GM12878 (cell line): Measurements from ENCODE around the gene USH2A. TPM values are rescaled to one million over a fixed set of nuclear protein-coding genes. Genes with fewer than 3 reads are reported as not detected.

Experiments
- ATAC-seq: fragments of 200-7000 bp; cut with Tn5 transposase; 3 replicates; pipeline ENCODE4 v1.9.1; 2020; ENCODE audit warnings: mild to moderate bottlenecking, moderate library complexity
- BruUV-seq: library from RNA; stranded (reverse); fragments of 400-500 nt; replicated peaks from 2 replicates; lab custom pipeline; 2021; lab: Mats Ljungman, UMichigan
- CTCF ChIA-PET: fragments of 300-600 bp; sonication (Branson Sonifier 250); formaldehyde crosslinking; extraction: SDS; loops from one replicate; lab custom pipeline; 2021; ENCODE audit warnings: inconsistent platforms; lab: Yijun Ruan, JAX
- POLR2A ChIA-PET: fragments of 350-600 bp; formaldehyde crosslinking; extraction: SDS; loops from one replicate; lab custom pipeline; 2021; ENCODE audit warnings: inconsistent platforms; lab: Charles Lee
- RAD21 ChIA-PET: fragments of 300-600 bp; sonication (Branson Sonifier 250); formaldehyde crosslinking; loops from one replicate; lab custom pipeline; 2023; ENCODE audit warnings: antibody characterized with exemption; ENCODE audit not compliant: unreplicated experiment; lab: Charles Lee
- SMC1A ChIA-PET: fragments of 300-600 bp; sonication (Branson Sonifier 250); formaldehyde crosslinking; loops from one replicate; lab custom pipeline; 2023; ENCODE audit not compliant: unreplicated experiment, uncharacterized antibody; lab: Charles Lee
- DNase-seq: peaks from one replicate; pipeline ENCODE4 v3.0.0-alpha.2; 2011; ENCODE audit warnings: low read depth, low spot score
- FAIRE-seq: peaks from 3 replicates; lab custom pipeline; 2011; peaks lifted over from hg19 to GRCh38; lab: Jason Lieb, UNC
- H2AFZ ChIP-seq: 2 replicates; pipeline ENCODE4 v1.6.0; 2011; ENCODE audit warnings: low read depth, low read length, control low read depth; ENCODE audit not compliant: control insufficient read depth
- H3K27ac ChIP-seq: 2 replicates; pipeline ENCODE4 v1.5.1; 2011; ENCODE audit warnings: control low read depth; ENCODE audit not compliant: control insufficient read depth, insufficient read depth
- H3K27me3 ChIP-seq, 2 experiments: replicated peaks in 1 of 2; 2 replicates each; pipeline versions ENCODE4 v1.6.0 to v1.6.1; 2011; ENCODE audit warnings: low read length in 1 of 2; ENCODE audit not compliant: control insufficient read depth in 2 of 2, insufficient read depth in 2 of 2
- H3K36me3 ChIP-seq, 2 experiments: 2 replicates each; pipeline ENCODE4 v1.5.1; 2011; ENCODE audit warnings: low read length in 1 of 2; ENCODE audit not compliant: control insufficient read depth in 2 of 2, insufficient read depth in 2 of 2
- H3K4me1 ChIP-seq: 2 replicates; pipeline ENCODE4 v1.6.1; 2011; ENCODE audit warnings: mild to moderate bottlenecking, low read length, moderate library complexity, mixed read lengths; ENCODE audit not compliant: control insufficient read depth, insufficient read depth
- H3K4me2 ChIP-seq: 2 replicates; pipeline ENCODE4 v1.6.0; 2011; ENCODE audit warnings: control low read depth; ENCODE audit not compliant: control insufficient read depth, insufficient read depth
- H3K4me3 ChIP-seq: fragments of 200-600 bp; sonication (generic); 2 replicates; pipeline ENCODE4 v1.5.1; 2016
- H3K79me2 ChIP-seq: 2 replicates; pipeline ENCODE4 v1.6.0; 2011; ENCODE audit warnings: low read length; ENCODE audit not compliant: control insufficient read depth, insufficient read depth
- H3K9ac ChIP-seq: 2 replicates; pipeline ENCODE4 v1.8.0; 2011; ENCODE audit warnings: low read length, control low read depth, mixed read lengths; ENCODE audit not compliant: control insufficient read depth, insufficient read depth
- H3K9me3 ChIP-seq: replicated peaks from 3 replicates; pipeline ENCODE4 v1.5.1; 2011; ENCODE audit warnings: mild to moderate bottlenecking, low read length; ENCODE audit not compliant: control insufficient read depth, insufficient read depth
- H4K20me1 ChIP-seq: 2 replicates; pipeline ENCODE4 v1.6.0; 2011; ENCODE audit not compliant: control insufficient read depth, insufficient read depth
- BRCA1 ChIP-seq: IDR thresholded peaks from 2 replicates; pipeline ENCODE4 v1.6.1; 2011; ENCODE audit warnings: low read depth, low read length, improper control_type of control experiment
- CHD2 ChIP-seq: IDR thresholded peaks from 2 replicates; pipeline ENCODE4 v1.6.1; 2011; ENCODE audit warnings: low read depth, low read length, improper control_type of control experiment, borderline replicate concordance
- CHD4 ChIP-seq: fragments of 200-600 bp; sonication (generic); IDR thresholded peaks from 2 replicates; pipeline ENCODE4 v1.6.1; 2016; ENCODE audit warnings: mild to moderate bottlenecking
- FOS ChIP-seq: IDR thresholded peaks from 3 replicates; pipeline ENCODE4 v1.6.1; 2011; ENCODE audit warnings: borderline replicate concordance; ENCODE audit not compliant: insufficient read length; ENCODE audit errors: extremely low read depth
- GABPA ChIP-seq: IDR thresholded peaks from 2 replicates; pipeline ENCODE4 v1.6.1; 2014; ENCODE audit warnings: antibody characterized with exemption, low read depth, mild to moderate bottlenecking, inconsistent platforms
- GATAD2B ChIP-seq: fragments of 450-650 bp; conservative IDR thresholded peaks from 2 replicates; pipeline ENCODE4 v1.6.1; 2017; ENCODE audit warnings: low read depth, mild to moderate bottlenecking, moderate library complexity
- IRF4 ChIP-seq: IDR thresholded peaks from 2 replicates; pipeline ENCODE4 v1.6.1; 2011; ENCODE audit warnings: low read depth, low read length
- MTA2 ChIP-seq: fragments of 450-650 bp; IDR thresholded peaks from 2 replicates; pipeline ENCODE4 v1.6.1; 2016; ENCODE audit warnings: low read depth, mild to moderate bottlenecking, moderate library complexity
- MYB ChIP-seq: fragments of 150-350 bp; IDR thresholded peaks from 2 replicates; pipeline ENCODE4 v1.6.1; 2014; ENCODE audit warnings: mild to moderate bottlenecking, low read depth, low read length, borderline replicate concordance
- POU2F2 ChIP-seq: IDR thresholded peaks from 3 replicates; pipeline ENCODE4 v1.6.1; 2011; ENCODE audit warnings: low read depth, mild to moderate bottlenecking, low read length, borderline replicate concordance
- RB1 ChIP-seq: fragments of 450-650 bp; formaldehyde crosslinking; IDR thresholded peaks from 2 replicates; pipeline ENCODE4 v1.6.1; 2017; ENCODE audit warnings: mild to moderate bottlenecking, borderline replicate concordance
- TCF12 ChIP-seq: IDR thresholded peaks from 2 replicates; pipeline ENCODE4 v1.6.1; 2011; ENCODE audit warnings: low read depth, mild to moderate bottlenecking, low read length
- TCF3 ChIP-seq: IDR thresholded peaks from 2 replicates; pipeline ENCODE4 v1.6.1; 2012; ENCODE audit warnings: low read depth, mild to moderate bottlenecking, low read length, borderline replicate concordance; ENCODE audit not compliant: insufficient read depth
- WGBS: methylation state at CpG from one replicate; pipeline ENCODE4 v1.1.6; 2016; ENCODE audit warnings: low lambda C conversion rate; ENCODE audit not compliant: insufficient replicate concordance, insufficient coverage; ENCODE audit errors: missing lambda C conversion rate; 5-methylcytosine and 5-hydroxymethylcytosine counted together
- in situ Hi-C: fragments of 300-500 bp; cut with MboI; formaldehyde crosslinking; loops from 9 replicates; pipeline ENCODE4 v1.14.3; 2018; ENCODE audit warnings: mixed read lengths
- intact Hi-C: fragments of 100-400 bp; cut with micrococcal nuclease; formaldehyde crosslinking; loops from one replicate; pipeline ENCODE4 v1.14.2; 2022; ENCODE audit not compliant: unreplicated experiment
- polyA plus RNA-seq, 11 experiments: library from polyadenylated mRNA; depleted of rRNA in 4 of 11; unstranded in 6 of 11; stranded (reverse) in 5 of 11; fragments of >200 nt; fragmentation: Nextera tagmentation in 4 of 11; fragmentation: Illumina TruSeq in 1 of 11; extraction: Ambion mirVana in 4 of 11; extraction: Trizol in 1 of 11; gene quantifications; 1 replicate in 1 of 11; 2 replicates in 10 of 11; pipeline versions ENCODE4 v1.2.1 to v1.2.3, GENCODE V29; 2011 to 2016; ENCODE audit warnings: inconsistent platforms in 2 of 11, missing spikeins in 2 of 11, low read depth in 1 of 11
- total RNA-seq, 4 experiments: library from RNA; depleted of rRNA in 3 of 4; stranded (reverse); fragments of >200 nt in 3 of 4; fragmentation: Illumina TruSeq in 1 of 4; extraction: Trizol in 1 of 4; gene quantifications; 2 replicates each; pipeline versions ENCODE4 v1.2.1 to v1.2.3, GENCODE V29; 2013 to 2021

Gene USH2A
- total and polyA plus RNA-seq, 10 of the 15 experiments (the other 5 are each of a cell fraction or from before 2014, with no cell fraction given) = under 0.01 to 0.20 (median 0.01) TPM; not detected in 2

DNA sequence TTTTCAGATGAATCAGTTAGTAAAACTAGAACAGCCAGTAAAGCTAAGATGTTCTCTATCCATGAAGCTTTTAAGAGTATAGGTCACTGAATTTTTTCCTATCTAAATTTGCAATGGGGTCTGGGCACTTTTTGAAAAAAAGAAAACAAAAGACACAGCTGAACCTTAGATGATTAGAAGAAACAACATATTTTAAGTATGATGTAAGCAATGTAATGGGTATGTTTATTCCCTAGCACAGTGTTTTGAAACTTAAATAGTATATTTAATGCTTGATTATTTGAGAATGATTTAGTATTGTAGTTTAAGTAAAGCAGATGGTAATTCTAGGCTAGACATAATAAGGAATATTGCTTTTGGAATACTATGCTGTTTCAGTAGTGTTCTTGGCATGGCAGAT, 819.9 kb downstream of the USH2A start:
- ChIA-PET RAD21 (interaction anchor here (0.6 to 1.8 kb wide), 4 partner anchors 13 to 183 kb away, joined by 3 to 4 read pairs (median 4); partner anchors contain the start of gene KCTD3), SMC1A (interaction anchor here (1.4 to 2.4 kb wide), 2 partner anchors 12 to 25 kb away, joined by 3 to 13 read pairs; no protein-coding TSS in a partner anchor), POLR2A (interaction anchor here (0.6 kb wide), 1 partner anchor 32 kb away, joined by 3 read pairs; no protein-coding TSS in a partner anchor)
- no peak overlapping the region for H2AFZ ChIP-seq
- intact Hi-C loops = no loop called here
- no peak overlapping the region for H3K4me2 ChIP-seq
- no peaks in the 10 kb centered on the region for H4K20me1 ChIP-seq
- no peak overlapping the region for H3K27ac ChIP-seq
- TF ChIP-seq TCF12 (no peak), CHD2 (no peak)
- TF ChIP-seq, all 136 proteins: peak for 0
- Histone ChIP-seq H3K4me3 (no peak overlapping the region), H3K4me1 (peaks cover under 1% of the 10 kb centered on the region; the same call in 1 of the 2 replicates), H3K27me3 (no peaks in the 10 kb centered on the region), H3K79me2 (no peaks in the 10 kb centered on the region), H3K36me3 (peaks cover 0 to 3% of the 10 kb centered on the region in 2 experiments; a peak in 2 of 4 replicates), H3K9me3 (no peaks in the 10 kb centered on the region), H3K9ac (no peak overlapping the region)
- ATAC-seq (no peak), FAIRE-seq (no peak), DNase-seq (no peak)
- CTCF ChIA-PET = interaction anchor here (0.7 to 2.0 kb wide), 4 partner anchors 9 to 665 kb away, joined by 3 to 5 read pairs (median 4); no protein-coding TSS in a partner anchor
- in situ Hi-C loops = no loop called here
- no TSS peak for BruUV-seq

DNA sequence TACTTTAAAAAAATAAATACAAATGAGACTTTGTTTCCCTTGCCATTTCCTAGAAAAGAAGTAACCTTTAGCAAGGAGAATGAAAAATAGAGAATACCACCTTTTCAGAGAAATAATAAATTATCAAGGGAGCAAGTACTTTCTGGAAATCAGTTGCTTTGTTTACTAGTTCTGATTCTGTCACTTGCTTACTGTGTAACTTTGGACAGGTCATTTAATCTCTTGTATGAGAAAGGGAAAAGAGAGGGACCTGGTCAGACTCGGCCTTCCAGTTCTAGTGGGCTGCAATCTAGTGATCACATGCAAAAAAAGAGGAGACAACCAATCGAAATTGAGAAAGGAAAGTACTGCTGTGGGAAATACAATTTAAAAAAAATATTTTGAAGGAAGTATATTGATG, 822.0 kb downstream of the USH2A start:
- ChIA-PET CTCF (interaction anchor here (0.6 kb wide), 1 partner anchor 395 kb away, joined by 3 read pairs; no protein-coding TSS in a partner anchor), SMC1A (interaction anchor here (1.5 kb wide), 1 partner anchor 11 kb away, joined by 4 read pairs; no protein-coding TSS in a partner anchor), POLR2A (no interaction called here), RAD21 (interaction anchor here (1.4 kb wide), 1 partner anchor 19 kb away, joined by 3 read pairs; no protein-coding TSS in a partner anchor)
- peaks cover 5% of the 10 kb centered on the region; the same call in 1 of the 2 replicates for H3K4me1 ChIP-seq
- BruUV-seq = no TSS peak
- no peak overlapping the region for H3K27ac ChIP-seq
- TF ChIP-seq GATAD2B = no peak
- TF ChIP-seq MTA2 = no peak
- TF ChIP-seq RB1 = no peak
- no peak for TF ChIP-seq CHD4
- TF ChIP-seq FOS = no peak
- no peak for TF ChIP-seq POU2F2
- no peak for TF ChIP-seq IRF4
- no peak for TF ChIP-seq BRCA1
- TF ChIP-seq GABPA = no peak
- TF ChIP-seq TCF3 = no peak
- no peak for TF ChIP-seq MYB
- H3K27me3 ChIP-seq = no peaks in the 10 kb centered on the region
- no peaks in the 10 kb centered on the region for H3K9me3 ChIP-seq
- no peaks in the 10 kb centered on the region; a peak in 1 of 4 replicates for H3K36me3 ChIP-seq
- H3K4me3 ChIP-seq = no peak overlapping the region
- H3K79me2 ChIP-seq = no peaks in the 10 kb centered on the region
- no peak for FAIRE-seq
- intact Hi-C loops (no loop called here), in situ Hi-C loops (no loop called here)
- no peak overlapping the region for H2AFZ ChIP-seq
- no peak for DNase-seq
- no peak overlapping the region for H3K4me2 ChIP-seq
- no peak overlapping the region for H3K9ac ChIP-seq
- WGBS = 61% methylated on average over 2 of the region's 2 CpGs
- no peaks in the 10 kb centered on the region for H4K20me1 ChIP-seq
- no peak for ATAC-seq
